ENCODE data around the gene PKN2. TPM values are rescaled to one million over a fixed set of nuclear protein-coding genes. Genes with fewer than 3 reads are reported as not detected.

Gene PKN2
- total and polyA plus RNA-seq, 2 experiments from 2014 or later, result 14.6 to 29.4 TPM

GRCh38 chr1:88646476-88647248 is 37.4 kb upstream of the PKN2 start:
- Histone ChIP-seq H3K27ac (ENCODE audit: low read depth) (no peak overlapping the region), H3K9me2 (ENCODE audit: insufficient read depth) (no peaks in the 10 kb centered on the region), H3F3A (replicated peaks; ENCODE audit: low read depth) (no peaks in the 10 kb centered on the region), H3K79me2 (replicated peaks; ENCODE audit: insufficient read depth) (no peaks in the 10 kb centered on the region), H2AFZ (peak overlapping the region; percentile 70; the same call in 1 of the 2 replicates), H3K4me1 (ENCODE audit: insufficient read depth) (peaks cover 31% of the 10 kb centered on the region), H3K4me2 (no peak overlapping the region), H3K27me3 (ENCODE audit: insufficient read depth) (no peaks in the 10 kb centered on the region), H3K4me3 (no peak overlapping the region), H3K36me3 (ENCODE audit: insufficient read depth) (no peaks in the 10 kb centered on the region), H4K20me1 (replicated peaks; ENCODE audit: insufficient read depth) (no peaks in the 10 kb centered on the region)
- H3K36me3 Mint-ChIP-seq (ENCODE audit: low read depth), result no peaks in the 10 kb centered on the region
- H3K4me1 Mint-ChIP-seq, result peaks cover 37% of the 10 kb centered on the region
- H3K27ac Mint-ChIP-seq, result no peak overlapping the region
- H3K27me3 Mint-ChIP-seq (ENCODE audit: insufficient read depth, low read depth, poor library complexity), result peaks cover 1% of the 10 kb centered on the region
- ATAC-seq (no peak), DNase-seq (ENCODE audit: low spot score) (no peak)
- TF ChIP-seq ZNF462 (CRISPR knock-in tag; IDR thresholded peaks at IDR 0.05) (no peak), ETS1 (IDR thresholded peaks at IDR 0.05) (no peak), REST (IDR thresholded peaks at IDR 0.05; ENCODE audit: unreplicated experiment) (no peak), JUNB (IDR thresholded peaks at IDR 0.05; ENCODE audit: unreplicated experiment) (no peak), ZNF331 (CRISPR knock-in tag; IDR thresholded peaks at IDR 0.05; ENCODE audit: low read depth) (no peak), EZH2phosphoT487 (IDR thresholded peaks at IDR 0.05; ENCODE audit: unreplicated experiment) (no peak), ZNF114 (CRISPR knock-in tag; IDR thresholded peaks at IDR 0.05) (no peak), POLR2AphosphoS5 (IDR thresholded peaks at IDR 0.05; ENCODE audit: low read depth) (no peak), NANOG (IDR thresholded peaks at IDR 0.05; ENCODE audit: borderline replicate concordance) (no peak), CREB1 (CRISPR knock-in tag; IDR thresholded peaks at IDR 0.05; ENCODE audit: low read depth) (no peak), STAT1 (IDR thresholded peaks at IDR 0.05; ENCODE audit: unreplicated experiment) (no peak), EZH2 (IDR thresholded peaks at IDR 0.05; ENCODE audit: low read depth, unreplicated experiment) (no peak), CTCF (conservative IDR thresholded peaks at IDR 0.05; ENCODE audit: low read depth in 2 of 2) (no peak)
- no peak overlapping the region for H3K4me3 Mint-ChIP-seq
- H3K9me3 Mint-ChIP-seq, result no peaks in the 10 kb centered on the region

Measured in GM23338 (cell line).